Psoas muscle (tissue), 8 donors: ENCODE measurements around the gene METRN. TPM values are rescaled to one million over a fixed set of nuclear protein-coding genes. Genes with fewer than 3 reads are reported as not detected.
"Not testable (repeated sequence)": the region's sequence is repeated elsewhere in the genome, so short reads cannot be mapped to it uniquely, and the experiment has no call there.

Experiments
- ATAC-seq, 4 donors: fragments of 200-7000 bp; cut with Tn5 transposase; one replicate each; pipeline ENCODE4 v1.9.1; 2020; ENCODE audit warnings: moderate library complexity in 3 of 4, mild to moderate bottlenecking in 2 of 4
- DNase-seq, 2 donors: peaks; one replicate each; pipeline ENCODE4 v3.0.0-alpha.2; 2020
- H3K27ac ChIP-seq: fragments of 200-600 bp; one replicate; pipeline ENCODE4 v1.8.0; 2022
- H3K27me3 ChIP-seq, 3 donors: fragments of 200-600 bp in 1 of 3; one replicate each; pipeline versions ENCODE4 v1.6.1 to v1.8.0; 2013 to 2022; ENCODE audit warnings: low read length in 2 of 3, mild to moderate bottlenecking in 2 of 3, moderate library complexity in 1 of 3; ENCODE audit not compliant: insufficient read depth in 3 of 3
- H3K36me3 ChIP-seq, 2 donors: fragments of 200-600 bp in 1 of 2; one replicate each; pipeline versions ENCODE4 v1.6.1 to v1.8.0; 2013 to 2022; ENCODE audit warnings: low read depth in 1 of 2, mild to moderate bottlenecking in 1 of 2, moderate library complexity in 1 of 2; ENCODE audit not compliant: insufficient read depth in 1 of 2
- H3K4me1 ChIP-seq: fragments of 200-600 bp; one replicate; pipeline ENCODE4 v1.8.0; 2022
- H3K4me3 ChIP-seq: fragments of 200-600 bp; one replicate; pipeline ENCODE4 v1.8.0; 2022; ENCODE audit warnings: mild to moderate bottlenecking
- H3K9me3 ChIP-seq: fragments of 200-600 bp; one replicate; pipeline ENCODE4 v1.8.0; 2022
- WGBS, 3 donors: extraction: QIAGEN DNeasy Blood & Tissue Kit; methylation state at CpG; one replicate each; pipeline versions ENCODE4 v1.1.6 to v1.1.7; 2013; 5-methylcytosine and 5-hydroxymethylcytosine counted together
- intact Hi-C, 2 donors: fragments of 100-400 bp; cut with DNase I; formaldehyde crosslinking; loops; one replicate each; pipeline versions ENCODE4 v1.11.0 to v1.14.2; 2022
- polyA plus RNA-seq, 3 donors: library from polyadenylated mRNA; stranded (reverse); fragments of 200-250 nt; gene quantifications; one replicate each; pipeline ENCODE4 v1.2.3, GENCODE V29; 2013
- total RNA-seq, 4 donors: library from RNA; stranded (reverse); fragmentation: NEBNext Ultra II Directional in 2 of 4; extraction: Animal tissue kit (Norgen Biotek cat#: 25700) in 2 of 4; gene quantifications; one replicate each; pipeline versions ENCODE4 v1.2.1 to v1.2.4, GENCODE V29; 2021 to 2023
- TF ChIP-seq, protein P1 (sequence below): fragments of 200-600 bp; IDR thresholded peaks from one replicate; pipeline ENCODE4 v1.8.0; 2022; ENCODE audit warnings: antibody characterized with exemption
- donor health status: healthy with polysubstance abuse.
- donor health status: DM: no; HTN: no; CAD: no; lungs with moderate emphysema.
- donor health status: Bipolar disorder and iron deficiency.
- donor health status: healthy.
- donor health status: DM: yes; HTN: yes; CAD: no.
- donor health status: DM: no; HTN: no; CAD: no.
- donor health status: DM: no; HTN: no; CAD: no.
- donor health status: DM: yes; HTN: yes; CAD: no.

The METRN gene
- total and polyA plus RNA-seq, 7 donors, result 17.9 to 28.0 (median 22.8) TPM

DNA sequence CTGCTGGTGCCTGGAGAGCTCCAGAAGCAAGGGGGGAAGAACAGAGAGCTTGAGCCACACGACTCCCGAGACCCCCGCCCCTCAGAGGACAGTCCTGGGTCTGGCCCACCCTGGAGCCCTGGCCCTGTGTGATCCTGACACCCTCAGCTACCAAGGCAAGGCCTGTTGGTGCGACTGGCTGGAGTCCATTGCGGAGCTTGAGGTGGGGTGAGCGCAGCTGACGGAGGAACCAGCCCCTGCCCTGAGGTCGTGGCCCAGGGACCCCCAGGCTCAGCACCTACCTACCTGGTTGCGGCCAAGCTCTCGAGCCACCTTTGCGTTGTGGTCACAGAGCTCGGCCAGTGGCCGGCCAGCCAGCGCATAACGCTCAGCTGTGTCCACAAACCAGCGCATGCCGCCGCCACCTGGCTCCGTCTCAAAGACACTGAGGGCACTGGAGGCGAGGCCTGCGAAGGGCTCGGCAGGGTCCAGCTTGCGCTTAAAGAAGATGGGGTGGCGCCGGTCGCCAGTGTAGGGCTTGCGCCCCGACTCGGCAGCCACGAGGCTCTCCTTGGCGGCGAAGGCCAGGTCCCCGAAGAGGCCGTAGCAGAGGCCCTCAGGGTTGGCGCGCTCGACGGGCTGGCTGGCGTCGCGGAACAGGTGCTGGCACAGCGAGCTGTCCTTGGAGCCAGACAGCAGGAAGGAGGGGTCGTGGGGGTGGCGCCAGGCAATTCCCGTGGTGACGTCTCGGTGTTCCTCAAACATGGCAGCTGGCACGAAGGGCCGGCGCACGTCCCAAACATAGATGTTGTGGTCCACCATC lies 28.3 kb upstream of the METRN start:
- Histone ChIP-seq H3K9me3 (no peaks in the 10 kb centered on the region), H3K27ac (no peak overlapping the region), H3K4me3 (no peak overlapping the region), H3K36me3 (peaks cover 5 to 31% of the 10 kb centered on the region in 2 donors), H3K27me3 (peaks cover 0 to 3% (median 0%) of the 10 kb centered on the region in 3 donors), H3K4me1 (peaks cover 51% of the 10 kb centered on the region)
- ATAC-seq, result no peak
- intact Hi-C loops, result no loop called here
- TF ChIP-seq, protein P1, sequence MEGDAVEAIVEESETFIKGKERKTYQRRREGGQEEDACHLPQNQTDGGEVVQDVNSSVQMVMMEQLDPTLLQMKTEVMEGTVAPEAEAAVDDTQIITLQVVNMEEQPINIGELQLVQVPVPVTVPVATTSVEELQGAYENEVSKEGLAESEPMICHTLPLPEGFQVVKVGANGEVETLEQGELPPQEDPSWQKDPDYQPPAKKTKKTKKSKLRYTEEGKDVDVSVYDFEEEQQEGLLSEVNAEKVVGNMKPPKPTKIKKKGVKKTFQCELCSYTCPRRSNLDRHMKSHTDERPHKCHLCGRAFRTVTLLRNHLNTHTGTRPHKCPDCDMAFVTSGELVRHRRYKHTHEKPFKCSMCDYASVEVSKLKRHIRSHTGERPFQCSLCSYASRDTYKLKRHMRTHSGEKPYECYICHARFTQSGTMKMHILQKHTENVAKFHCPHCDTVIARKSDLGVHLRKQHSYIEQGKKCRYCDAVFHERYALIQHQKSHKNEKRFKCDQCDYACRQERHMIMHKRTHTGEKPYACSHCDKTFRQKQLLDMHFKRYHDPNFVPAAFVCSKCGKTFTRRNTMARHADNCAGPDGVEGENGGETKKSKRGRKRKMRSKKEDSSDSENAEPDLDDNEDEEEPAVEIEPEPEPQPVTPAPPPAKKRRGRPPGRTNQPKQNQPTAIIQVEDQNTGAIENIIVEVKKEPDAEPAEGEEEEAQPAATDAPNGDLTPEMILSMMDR, result no peak
- DNase-seq, result no peak
- WGBS, 3 donors, result 57 to 66% (median 61%) methylated on average over 44 to 51 of the region's 51 CpGs

- no peaks in the 10 kb centered on the region for H3K9me3 ChIP-seq
- DNase-seq (no peak), ATAC-seq (no peak)
- H3K27me3 ChIP-seq, result peaks cover 0 to 11% (median 2%) of the 10 kb centered on the region in 3 donors
- peaks cover 0 to 23% of the 10 kb centered on the region in 2 donors for H3K36me3 ChIP-seq
- H3K4me3 ChIP-seq, result no peak overlapping the region
- 89 to 94% (median 90%) methylated on average over 19 of the region's 19 CpGs for WGBS, 3 donors
- no peak overlapping the region for H3K27ac ChIP-seq
- TF ChIP-seq, protein P1, result no peak
- intact Hi-C loops, result no loop called here
- H3K4me1 ChIP-seq, result peaks cover 43% of the 10 kb centered on the region
Observed at GRCh38 chr16:687499-687898, 27.4 kb upstream of the METRN start.

GRCh38 chr16:689175-689897 lies 25.6 kb upstream of the METRN start:
- peaks cover 0 to 14% of the 10 kb centered on the region in 2 donors for H3K36me3 ChIP-seq
- H3K4me3 ChIP-seq, result peak overlapping the region; percentile 100
- TF ChIP-seq, protein P1, result no peak
- WGBS, 3 donors, result 78 to 83% (median 80%) methylated on average over 26 of the region's 26 CpGs
- ATAC-seq (peak in 2 of 4 donors; percentile 2 to 5), DNase-seq (no peak)
- H3K4me1 ChIP-seq, result peaks cover 29% of the 10 kb centered on the region
- H3K9me3 ChIP-seq, result no peaks in the 10 kb centered on the region
- intact Hi-C loops, result no loop called here
- H3K27me3 ChIP-seq, result peaks cover 0 to 29% (median 11%) of the 10 kb centered on the region in 3 donors
- H3K27ac ChIP-seq, result peak overlapping the region; percentile 93

- DNase-seq, H3K9me3 ChIP-seq, ATAC-seq, H3K27ac ChIP-seq, H3K36me3 ChIP-seq, H3K4me3 ChIP-seq, intact Hi-C loops: not testable (repeated sequence)
- Histone ChIP-seq H3K4me1 (peaks cover 26% of the 10 kb centered on the region), H3K27me3 (peaks cover 0 to 45% (median 23%) of the 10 kb centered on the region in 3 donors)
- 76 to 82% (median 77%) methylated on average over 16 of the region's 16 CpGs for WGBS, 3 donors
Observed at GRCh38 chr16:691242-691641, 23.7 kb upstream of the METRN start.
